HCEC 1CT (cell line): ENCODE measurements around the gene UBR3.
"Not testable (repeated sequence)": the region's sequence is repeated elsewhere in the genome, so short reads cannot be mapped to it uniquely, and the experiment has no call there.

Experiments
- DNase-seq: peaks from one replicate; pipeline ENCODE4 v3.0.0-alpha.2; 2017

The UBR3 gene

GRCh38 chr2:169827272-169828140 lies at the start of gene UBR3:
Gene UBR3 (plus strand): TSS chr2:169827454. CDS start chr2:169827508, 54 bp downstream.
- peak; percentile 92 for DNase-seq

- no peak for DNase-seq
Measured at GRCh38 chr2:169778446-169778845, 48.8 kb upstream of the UBR3 start.

- DNase-seq: no peak
Measured at GRCh38 chr2:169781249-169782013, 45.8 kb upstream of the UBR3 start.

- DNase-seq: no peak
Measured at GRCh38 chr2:169782513-169782912, 44.7 kb upstream of the UBR3 start.

GRCh38 chr2:169790581-169790980 lies 36.7 kb upstream of the UBR3 start:
- DNase-seq: no peak

GRCh38 chr2:169795181-169795580 lies 32.1 kb upstream of the UBR3 start:
- DNase-seq: no peak

GRCh38 chr2:169796441-169796840 lies 30.8 kb upstream of the UBR3 start:
- no peak for DNase-seq

- DNase-seq: no peak
Measured at GRCh38 chr2:169797601-169798000, 29.7 kb upstream of the UBR3 start.

- DNase-seq: no peak
Measured at GRCh38 chr2:169798397-169798717, 28.9 kb upstream of the UBR3 start.

- peak; percentile 92 for DNase-seq
Measured at GRCh38 chr2:169798718-169799592, 28.3 kb upstream of the UBR3 start, which contains the start of gene SSB. Gene SSB (plus strand): TSS chr2:169798871. CDS start chr2:169800961, 2,090 bp downstream.

- no peak for DNase-seq
Measured at GRCh38 chr2:169803480-169803879, 23.8 kb upstream of the UBR3 start.

- DNase-seq: no peak
Measured at GRCh38 chr2:169806586-169806985, 20.7 kb upstream of the UBR3 start.

- DNase-seq: peak; percentile 70
Measured at GRCh38 chr2:169808221-169808620, 19.0 kb upstream of the UBR3 start.

GRCh38 chr2:169815849-169816248 lies 11.4 kb upstream of the UBR3 start:
- peak; percentile 87 for DNase-seq

GRCh38 chr2:169816961-169817360 lies 10.3 kb upstream of the UBR3 start:
- DNase-seq: not testable (repeated sequence)

GRCh38 chr2:169817369-169817768 lies 9.9 kb upstream of the UBR3 start:
- not testable (repeated sequence) for DNase-seq

GRCh38 chr2:169818241-169818640 lies 9.0 kb upstream of the UBR3 start:
- no peak for DNase-seq

GRCh38 chr2:169819106-169819505 lies 8.1 kb upstream of the UBR3 start:
- peak; percentile 71 for DNase-seq

- DNase-seq: peak; percentile 71
Measured at GRCh38 chr2:169820101-169820500, 7.2 kb upstream of the UBR3 start.

- no peak for DNase-seq
Measured at GRCh38 chr2:169822036-169822435, 5.2 kb upstream of the UBR3 start.

- DNase-seq: no peak
Measured at GRCh38 chr2:169822785-169823392, 4.4 kb upstream of the UBR3 start.

GRCh38 chr2:169823996-169824372 lies 3.3 kb upstream of the UBR3 start:
- no peak for DNase-seq
